ENCODE results near the gene GATAD2B. TPM values are rescaled to one million over a fixed set of nuclear protein-coding genes. Genes with fewer than 3 reads are reported as not detected.
"Not testable (repeated sequence)": the region's sequence is repeated elsewhere in the genome, so short reads cannot be mapped to it uniquely, and the experiment has no call there.

GATAD2B gene
- total and polyA plus RNA-seq, 2 experiments from 2014 or later = 5.4 to 11.7 TPM

DNA sequence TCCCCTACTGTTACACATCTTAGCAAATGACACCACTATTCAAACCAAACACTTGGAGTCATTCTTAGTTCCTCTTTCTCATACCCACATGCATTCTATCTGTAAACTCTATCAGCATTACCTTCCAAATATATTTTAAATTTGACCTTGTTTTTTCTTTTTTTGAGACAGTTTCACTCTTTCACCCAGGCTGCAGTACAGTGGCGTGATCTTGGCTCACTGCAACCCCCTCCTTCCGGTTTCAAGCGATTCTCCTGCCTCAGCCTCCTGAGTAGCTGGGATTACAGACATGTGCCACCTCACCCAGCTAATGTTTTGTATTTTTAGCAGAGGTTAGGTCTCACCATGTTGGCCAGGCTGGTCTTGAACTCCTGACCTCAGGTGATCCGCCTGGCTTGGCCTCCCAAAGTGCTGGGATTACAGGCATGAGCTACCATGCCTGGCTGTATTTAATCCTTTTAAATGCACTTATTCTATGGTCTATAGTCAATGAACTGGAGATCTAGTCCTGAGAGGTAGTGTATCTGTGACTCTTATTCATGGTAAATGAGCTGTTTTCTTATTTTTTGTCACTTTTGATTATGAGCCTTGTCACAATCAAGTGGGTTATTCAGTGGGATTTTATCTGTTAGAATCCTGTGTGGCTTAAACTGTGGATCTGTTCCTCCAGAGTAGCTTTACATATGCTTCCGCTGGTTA, 73.1 kb downstream of the GATAD2B start:
- TF ChIP-seq EZH2phosphoT487 (IDR thresholded peaks at IDR 0.05; ENCODE audit: low read depth, severe bottlenecking, unreplicated experiment) = no peak
- TF ChIP-seq, protein P1, sequence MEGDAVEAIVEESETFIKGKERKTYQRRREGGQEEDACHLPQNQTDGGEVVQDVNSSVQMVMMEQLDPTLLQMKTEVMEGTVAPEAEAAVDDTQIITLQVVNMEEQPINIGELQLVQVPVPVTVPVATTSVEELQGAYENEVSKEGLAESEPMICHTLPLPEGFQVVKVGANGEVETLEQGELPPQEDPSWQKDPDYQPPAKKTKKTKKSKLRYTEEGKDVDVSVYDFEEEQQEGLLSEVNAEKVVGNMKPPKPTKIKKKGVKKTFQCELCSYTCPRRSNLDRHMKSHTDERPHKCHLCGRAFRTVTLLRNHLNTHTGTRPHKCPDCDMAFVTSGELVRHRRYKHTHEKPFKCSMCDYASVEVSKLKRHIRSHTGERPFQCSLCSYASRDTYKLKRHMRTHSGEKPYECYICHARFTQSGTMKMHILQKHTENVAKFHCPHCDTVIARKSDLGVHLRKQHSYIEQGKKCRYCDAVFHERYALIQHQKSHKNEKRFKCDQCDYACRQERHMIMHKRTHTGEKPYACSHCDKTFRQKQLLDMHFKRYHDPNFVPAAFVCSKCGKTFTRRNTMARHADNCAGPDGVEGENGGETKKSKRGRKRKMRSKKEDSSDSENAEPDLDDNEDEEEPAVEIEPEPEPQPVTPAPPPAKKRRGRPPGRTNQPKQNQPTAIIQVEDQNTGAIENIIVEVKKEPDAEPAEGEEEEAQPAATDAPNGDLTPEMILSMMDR (IDR thresholded peaks at IDR 0.05; ENCODE audit: poor library complexity) = no peak
- TF ChIP-seq EZH2 (IDR thresholded peaks at IDR 0.05; ENCODE audit: borderline replicate concordance) = no peak
- Histone ChIP-seq H3K27me3 (no peaks in the 10 kb centered on the region), H3K9me3 (ENCODE audit: low read depth) (no peaks in the 10 kb centered on the region), H3K79me2 (peaks cover 73% of the 10 kb centered on the region), H3K36me3 (replicated peaks; ENCODE audit: insufficient read depth, low read depth) (no peaks in the 10 kb centered on the region), H2AFZ (no peak overlapping the region), H3K4me1 (ENCODE audit: insufficient read depth) (no peaks in the 10 kb centered on the region), H4K20me1 (ENCODE audit: insufficient read depth, poor library complexity, severe bottlenecking) (peaks cover 13% of the 10 kb centered on the region), H3K9me2 (replicated peaks; ENCODE audit: insufficient read depth) (no peaks in the 10 kb centered on the region), H3K4me2 (no peak overlapping the region), H3K4me3 (no peak overlapping the region), H3K27ac (no peak overlapping the region)
- 76% methylated on average over 5 of the region's 5 CpGs for WGBS (ENCODE audit: low lambda C conversion rate, missing lambda C conversion rate)
- DNase-seq (ENCODE audit: low spot score) = no peak

DNA sequence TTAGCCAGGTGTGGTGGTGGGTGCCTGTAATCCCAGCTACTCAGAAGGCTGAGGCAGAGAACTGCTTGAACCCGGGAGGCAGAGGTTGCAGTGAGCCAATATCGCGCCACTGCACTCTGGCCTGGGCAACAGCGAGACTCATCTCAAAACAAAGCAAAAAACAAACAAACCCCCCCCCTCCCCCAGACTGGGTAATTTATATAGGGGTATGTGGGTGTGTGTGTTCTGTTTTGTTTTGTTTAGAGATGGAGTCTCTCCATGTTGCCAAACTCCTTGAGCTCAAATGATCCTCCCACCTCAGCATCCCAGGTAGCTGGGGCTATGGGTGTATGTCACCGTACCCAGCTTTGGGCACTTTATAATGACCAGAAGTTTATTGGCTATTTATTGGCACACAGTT, 74.0 kb downstream of the GATAD2B start:
- Histone ChIP-seq H3K4me1 (ENCODE audit: insufficient read depth) (no peaks in the 10 kb centered on the region), H3K27me3 (no peaks in the 10 kb centered on the region), H4K20me1 (ENCODE audit: insufficient read depth, poor library complexity, severe bottlenecking) (peaks cover 14% of the 10 kb centered on the region), H3K4me3 (no peak overlapping the region), H3K79me2 (peaks cover 70% of the 10 kb centered on the region), H3K9me2 (replicated peaks; ENCODE audit: insufficient read depth) (no peaks in the 10 kb centered on the region), H3K36me3 (replicated peaks; ENCODE audit: insufficient read depth, low read depth) (no peaks in the 10 kb centered on the region), H3K4me2 (no peak overlapping the region), H2AFZ (no peak overlapping the region), H3K27ac (no peak overlapping the region), H3K9me3 (ENCODE audit: low read depth) (no peaks in the 10 kb centered on the region)
- DNase-seq (ENCODE audit: low spot score) = no peak
- TF ChIP-seq EZH2 (IDR thresholded peaks at IDR 0.05; ENCODE audit: borderline replicate concordance) = no peak
- TF ChIP-seq EZH2phosphoT487 (IDR thresholded peaks at IDR 0.05; ENCODE audit: low read depth, severe bottlenecking, unreplicated experiment) = no peak
- TF ChIP-seq, protein P1 (IDR thresholded peaks at IDR 0.05; ENCODE audit: poor library complexity) = no peak
- WGBS (ENCODE audit: low lambda C conversion rate, missing lambda C conversion rate) = 94% methylated on average over 5 of the region's 5 CpGs

DNA sequence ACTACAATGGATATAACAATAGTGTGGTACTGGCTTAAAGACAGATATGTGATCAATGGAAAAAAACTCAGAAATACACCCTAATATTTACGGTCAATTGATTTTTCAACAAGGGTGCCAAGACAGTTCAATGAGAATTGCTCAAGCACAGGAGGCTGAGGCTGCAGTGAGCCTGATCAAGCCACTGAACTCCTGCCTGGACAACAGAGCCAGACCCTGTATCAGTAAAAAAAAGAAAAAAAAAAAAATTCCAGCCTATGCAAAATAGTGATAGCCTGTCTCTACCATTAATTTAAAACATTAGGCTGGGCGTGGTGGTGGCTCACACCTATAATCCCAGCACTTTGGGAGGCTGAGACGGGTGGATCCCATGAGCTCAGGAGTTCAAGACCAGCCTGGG, 77.6 kb downstream of the GATAD2B start:
- Histone ChIP-seq H3K27me3 (no peaks in the 10 kb centered on the region), H2AFZ (no peak overlapping the region), H3K4me2 (no peak overlapping the region), H3K4me1 (ENCODE audit: insufficient read depth) (no peaks in the 10 kb centered on the region), H3K36me3 (replicated peaks; ENCODE audit: insufficient read depth, low read depth) (no peaks in the 10 kb centered on the region), H3K9me3 (ENCODE audit: low read depth) (no peaks in the 10 kb centered on the region), H4K20me1 (ENCODE audit: insufficient read depth, poor library complexity, severe bottlenecking) (peaks cover 14% of the 10 kb centered on the region), H3K4me3 (no peak overlapping the region), H3K9me2 (replicated peaks; ENCODE audit: insufficient read depth) (no peaks in the 10 kb centered on the region), H3K27ac (no peak overlapping the region), H3K79me2 (peaks cover 65% of the 10 kb centered on the region)
- TF ChIP-seq EZH2 (IDR thresholded peaks at IDR 0.05; ENCODE audit: borderline replicate concordance) (no peak), EZH2phosphoT487 (IDR thresholded peaks at IDR 0.05; ENCODE audit: low read depth, severe bottlenecking, unreplicated experiment) (no peak)
- TF ChIP-seq, protein P1 (IDR thresholded peaks at IDR 0.05; ENCODE audit: poor library complexity) = no peak
- DNase-seq (ENCODE audit: low spot score) = no peak
- WGBS (ENCODE audit: low lambda C conversion rate, missing lambda C conversion rate) = 98% methylated on average over 3 of the region's 3 CpGs

DNA sequence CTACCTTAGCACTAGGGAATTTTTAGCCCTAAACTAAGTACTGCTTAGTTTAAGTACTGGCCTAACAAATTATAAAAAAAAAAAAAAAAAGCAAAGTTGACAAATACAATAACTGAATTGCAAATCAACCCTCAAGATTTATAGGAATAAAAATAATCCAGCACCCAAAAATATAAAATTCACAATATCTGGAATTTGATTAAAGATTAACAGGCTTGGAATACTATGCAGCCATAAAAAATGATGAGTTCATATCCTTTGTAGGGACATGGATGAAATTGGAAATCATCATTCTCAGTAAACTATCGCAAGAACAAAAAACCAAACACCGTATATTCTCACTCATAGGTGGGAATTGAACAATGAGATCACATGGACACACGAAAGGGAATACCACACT, 78.4 kb downstream of the GATAD2B start:
- not testable (repeated sequence) for H3K4me3 ChIP-seq; H3K27me3 ChIP-seq; H3K4me1 ChIP-seq (ENCODE audit: insufficient read depth); H2AFZ ChIP-seq; H3K36me3 ChIP-seq (replicated peaks; ENCODE audit: insufficient read depth, low read depth); H3K4me2 ChIP-seq; H3K9me3 ChIP-seq (ENCODE audit: low read depth); H3K27ac ChIP-seq; H3K9me2 ChIP-seq (replicated peaks; ENCODE audit: insufficient read depth); DNase-seq (ENCODE audit: low spot score)
- Histone ChIP-seq H3K79me2 (peaks cover 64% of the 10 kb centered on the region), H4K20me1 (ENCODE audit: insufficient read depth, poor library complexity, severe bottlenecking) (peaks cover 14% of the 10 kb centered on the region)
- 90% methylated on average over 2 of the region's 3 CpGs for WGBS (ENCODE audit: low lambda C conversion rate, missing lambda C conversion rate)

Measured in hepatocyte (in vitro differentiated cells).